GM21825 (cell line): Measurements from ENCODE around the gene TPM3.
"Not testable (repeated sequence)": the region's sequence is repeated elsewhere in the genome, so short reads cannot be mapped to it uniquely, and the experiment has no call there.

ENCODE experiments used
- ATAC-seq: cut with Tn5 transposase; IDR thresholded peaks from one replicate; pipeline ENCODE4 v1.9.1; 2021; ENCODE audit warnings: mild to moderate bottlenecking, moderate library complexity; ENCODE audit not compliant: unreplicated experiment

TPM3 gene

DNA sequence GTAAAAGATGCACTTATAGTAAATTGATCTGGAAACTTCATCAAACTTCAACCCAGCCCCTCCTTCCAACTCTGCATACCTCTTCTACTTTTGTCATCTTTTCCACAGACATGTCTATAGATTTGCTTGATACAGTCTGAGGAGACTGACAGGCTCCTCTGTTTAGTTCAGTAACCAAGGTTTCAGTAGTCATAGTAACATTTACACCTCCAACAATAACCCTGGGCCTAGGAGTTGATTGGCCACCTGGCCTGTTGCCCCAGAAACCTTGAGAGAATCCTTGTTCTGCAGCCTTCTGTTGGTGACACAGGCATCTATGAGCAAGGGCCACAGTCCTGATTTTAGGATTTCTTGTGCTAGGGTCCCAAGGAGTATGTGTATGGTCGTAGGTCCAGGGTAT, 14.3 kb upstream of the TPM3 start, which contains the start of gene CFAP141:
Gene CFAP141 (minus strand): TSS at position 138 of the 400 bp plus-strand sequence. CDS start 26 bp downstream, at position 112.
- no peak for ATAC-seq

- not testable (repeated sequence) for ATAC-seq
Measured at GRCh38 chr1:154205778-154206177, 13.9 kb upstream of the TPM3 start.

DNA sequence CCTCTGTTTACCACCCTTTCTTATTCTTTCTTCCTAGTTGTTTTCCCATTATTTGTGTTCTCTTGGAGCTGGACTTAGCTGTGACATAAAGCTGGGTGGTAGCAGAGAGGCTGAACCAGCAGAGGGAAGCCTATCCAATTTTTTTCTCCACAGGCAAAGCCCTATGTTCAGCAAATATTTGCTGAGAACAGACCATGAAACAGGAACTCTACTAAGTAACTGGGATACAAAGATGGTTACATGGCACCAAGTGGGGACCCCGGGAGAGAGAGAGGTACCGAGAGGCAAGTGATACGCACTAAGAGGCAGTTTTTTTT, 7.6 kb upstream of the TPM3 start:
- no peak for ATAC-seq

DNA sequence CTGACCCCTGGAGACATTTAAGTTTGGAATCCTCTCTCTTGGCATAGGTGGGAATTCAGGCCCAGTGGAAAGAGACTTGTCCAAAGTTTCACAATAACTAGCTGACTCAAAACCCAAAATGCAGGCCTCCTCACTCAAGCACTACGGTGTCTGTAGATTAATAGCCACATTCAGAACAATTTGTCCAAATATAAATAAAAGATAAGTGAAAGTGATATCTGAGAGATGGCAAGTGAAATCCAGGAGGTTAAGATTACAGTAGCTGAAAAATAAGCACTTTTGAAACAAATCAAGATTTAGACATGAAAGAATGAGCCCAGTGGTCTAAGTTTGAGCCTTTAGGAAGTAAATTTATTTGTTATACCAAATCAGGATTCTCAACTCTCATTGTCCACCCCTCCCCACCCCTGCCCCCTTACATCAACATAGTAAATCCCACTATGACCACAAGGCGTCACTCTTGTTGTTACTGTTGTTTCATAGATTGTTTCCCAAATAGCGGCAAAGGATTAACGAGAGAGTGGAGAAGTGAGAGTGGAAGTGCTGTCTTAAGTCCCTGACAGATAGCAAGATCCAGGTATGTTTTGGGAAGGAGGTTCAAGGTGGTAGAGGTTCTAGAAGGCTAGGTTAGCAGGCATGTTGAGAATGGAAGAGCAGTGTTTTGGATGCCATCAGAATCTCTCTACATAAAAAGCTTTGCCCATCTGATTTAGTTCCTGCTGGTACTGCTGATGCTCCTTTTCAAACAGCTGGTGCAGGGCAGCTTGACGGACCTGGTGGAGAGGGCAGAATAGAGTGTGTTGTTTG, 7.1 kb upstream of the TPM3 start:
- no peak for ATAC-seq

GRCh38 chr1:154193821-154194220, 1.9 kb upstream of the TPM3 start:
- ATAC-seq, result no peak

GRCh38 chr1:154192476-154192875, 576 bp upstream of the TPM3 start:
- no peak for ATAC-seq

- no peak for ATAC-seq
Measured at GRCh38 chr1:154190550-154190949, 1.4 kb downstream of the TPM3 start.

- ATAC-seq, result no peak
Measured at GRCh38 chr1:154186852-154187501, 4.9 kb downstream of the TPM3 start.

DNA sequence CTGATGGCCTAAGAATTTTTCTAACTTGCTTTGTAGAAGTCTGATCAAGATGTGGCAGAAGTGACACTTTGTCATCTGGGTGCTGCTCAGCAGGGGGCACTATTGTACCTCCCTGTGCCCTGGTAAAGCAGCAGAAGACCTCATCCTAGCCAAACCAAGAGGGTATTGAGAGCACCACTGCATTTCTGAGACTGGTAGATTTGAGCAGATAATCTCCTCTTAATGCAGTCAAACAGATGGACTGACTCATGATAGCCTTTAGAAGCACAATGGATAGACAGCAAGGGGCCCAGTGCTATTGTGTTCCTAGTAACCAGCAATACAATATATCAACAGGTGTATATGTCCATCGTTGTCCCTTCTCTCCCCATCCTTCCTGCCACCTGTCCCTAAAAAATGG, 5.7 kb downstream of the TPM3 start:
- no peak for ATAC-seq

DNA sequence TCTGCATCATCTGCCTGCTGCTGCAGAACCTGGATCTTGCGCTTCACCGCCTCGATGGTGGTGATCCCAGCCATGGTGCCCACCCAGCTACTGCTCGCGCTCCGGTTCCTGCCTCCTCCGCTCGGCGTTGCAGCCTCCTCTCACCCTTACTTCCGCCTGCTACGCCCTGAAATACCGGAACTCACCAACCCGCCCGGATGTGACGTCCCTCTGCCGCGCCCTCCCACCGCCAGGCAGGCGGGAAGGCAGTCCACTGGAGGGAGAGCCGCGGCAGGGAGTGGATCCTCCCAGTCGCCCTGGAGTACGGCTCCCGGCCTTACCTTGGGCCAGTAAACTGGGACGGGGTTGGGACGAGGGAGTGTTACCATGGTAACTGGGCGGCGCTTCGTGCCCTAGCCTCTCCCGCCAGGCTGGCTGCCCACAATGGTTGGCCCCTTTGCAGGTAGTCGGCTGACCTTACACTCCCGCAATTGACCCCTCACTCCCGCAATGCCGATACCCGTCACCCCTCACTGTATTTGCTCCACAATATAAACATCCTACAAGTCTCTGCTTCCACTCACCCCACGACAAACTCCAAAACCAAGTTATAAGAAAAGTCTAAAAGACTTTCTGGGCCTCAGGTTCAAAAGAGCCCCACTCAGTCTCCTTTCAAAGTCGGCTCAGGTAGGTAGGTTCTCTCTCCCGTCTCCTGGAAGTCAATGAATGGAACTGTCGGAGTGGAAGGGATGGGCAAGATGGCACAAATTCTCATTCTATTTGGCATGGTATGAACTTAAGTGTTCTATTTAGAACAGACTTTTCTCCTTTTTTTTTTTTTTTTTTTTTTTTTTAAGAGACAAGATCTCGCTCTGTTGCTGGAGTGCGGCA, 8.6 kb downstream of the TPM3 start:
- peak; percentile 68 for ATAC-seq

GRCh38 chr1:154182344-154183045, 9.4 kb downstream of the TPM3 start:
- peak; percentile 54 for ATAC-seq

DNA sequence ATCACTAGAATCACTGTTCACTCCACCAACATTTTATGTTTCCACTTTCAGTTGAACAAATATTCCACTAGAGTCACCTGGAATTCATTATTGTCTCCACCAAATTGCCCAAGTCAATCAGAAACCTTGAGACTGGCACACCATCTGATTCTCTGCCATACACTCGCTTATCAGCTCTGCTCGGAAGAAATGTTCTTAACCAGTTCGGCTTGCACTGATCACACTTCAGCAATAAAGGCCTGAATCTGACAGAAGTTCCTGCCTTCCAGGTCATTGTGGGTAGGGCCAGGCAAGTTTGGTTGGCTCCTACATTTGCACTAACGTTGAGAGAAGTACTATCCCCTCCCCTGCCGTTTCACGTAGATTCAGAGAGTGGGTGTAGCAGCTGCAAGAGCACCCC, 10.0 kb downstream of the TPM3 start:
- ATAC-seq, result no peak

- no peak for ATAC-seq
Measured at GRCh38 chr1:154179946-154180687, 11.8 kb downstream of the TPM3 start.

DNA sequence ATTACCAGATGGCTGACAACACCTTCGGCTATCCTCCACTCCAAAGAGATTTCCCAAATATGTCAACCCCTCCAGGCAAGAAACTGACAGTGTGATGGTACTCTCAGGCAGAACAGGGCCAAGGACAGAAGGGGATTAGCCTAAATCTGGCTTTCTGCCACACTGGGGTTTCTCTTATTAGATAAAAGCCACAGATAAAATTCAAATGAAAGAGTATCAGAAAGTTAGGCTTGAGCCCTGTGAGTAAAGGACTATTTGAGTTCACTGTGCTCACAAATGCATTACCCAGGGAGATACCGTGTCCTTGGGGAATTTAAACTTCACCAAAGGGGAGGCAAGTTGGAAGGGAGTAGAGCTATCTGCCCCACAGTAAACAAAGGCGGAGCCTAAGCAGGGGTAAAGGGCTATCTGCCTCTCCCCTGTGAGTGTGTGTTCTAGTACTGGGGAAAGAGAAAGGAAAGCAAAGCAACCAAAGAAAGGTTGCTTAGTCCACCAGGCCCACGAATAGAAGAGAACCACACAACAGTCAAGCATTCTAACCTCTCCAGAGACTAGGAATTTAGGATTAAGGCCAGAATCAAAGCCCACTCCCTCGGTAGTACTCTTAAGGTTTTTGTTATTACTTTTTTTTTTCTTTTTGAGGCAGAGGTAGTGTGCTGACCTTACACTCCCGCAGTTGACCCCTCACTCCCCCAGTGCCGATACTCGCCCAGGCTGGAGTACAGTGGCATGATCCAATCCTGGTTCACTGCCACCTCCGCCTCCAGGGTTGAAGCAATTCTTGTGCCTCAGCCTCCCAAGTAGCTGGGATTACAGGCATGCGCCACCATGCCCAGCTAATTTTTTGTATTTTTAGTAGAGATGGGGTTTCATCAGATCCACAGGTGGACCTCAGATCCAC, 12.7 kb downstream of the TPM3 start:
- no peak for ATAC-seq

DNA sequence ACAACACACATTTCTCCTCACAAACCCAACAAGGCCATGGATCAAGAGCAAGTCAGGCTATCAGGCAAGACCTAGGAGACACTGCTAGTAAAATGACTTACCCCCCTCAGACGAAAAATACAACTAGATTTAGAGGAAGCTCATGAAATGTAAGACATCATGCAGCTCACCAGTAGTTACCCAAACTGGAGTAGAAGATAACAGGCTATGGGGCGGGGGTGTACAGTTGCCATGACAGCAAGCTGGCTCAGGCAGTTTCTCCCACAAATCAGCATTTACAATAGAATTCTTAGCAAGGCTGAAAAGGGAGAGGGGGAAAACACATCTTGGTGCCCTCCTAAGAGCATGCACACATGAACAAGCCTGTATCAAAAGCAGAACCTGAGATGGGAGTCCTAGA, 13.9 kb downstream of the TPM3 start:
- no peak for ATAC-seq

DNA sequence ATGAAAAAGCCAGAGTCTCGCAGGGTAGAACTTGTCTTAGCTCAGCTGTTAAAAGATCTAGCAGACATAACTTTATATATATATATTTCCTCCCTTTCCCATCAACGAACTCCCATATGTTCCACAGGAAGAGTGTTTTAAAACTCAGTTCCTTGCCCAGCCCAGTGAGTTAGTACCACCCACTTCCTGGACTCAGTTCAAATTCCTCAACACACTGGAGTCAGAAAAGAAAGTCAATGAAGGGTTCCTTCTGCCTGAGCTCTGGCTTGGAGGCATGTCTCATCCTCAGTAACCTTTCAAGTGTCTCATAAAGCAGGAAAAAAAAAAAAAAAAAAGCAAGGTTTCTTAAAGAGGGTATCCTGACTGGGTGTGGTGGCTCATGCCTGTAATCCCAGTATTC, 15.6 kb downstream of the TPM3 start:
- ATAC-seq, result no peak

DNA sequence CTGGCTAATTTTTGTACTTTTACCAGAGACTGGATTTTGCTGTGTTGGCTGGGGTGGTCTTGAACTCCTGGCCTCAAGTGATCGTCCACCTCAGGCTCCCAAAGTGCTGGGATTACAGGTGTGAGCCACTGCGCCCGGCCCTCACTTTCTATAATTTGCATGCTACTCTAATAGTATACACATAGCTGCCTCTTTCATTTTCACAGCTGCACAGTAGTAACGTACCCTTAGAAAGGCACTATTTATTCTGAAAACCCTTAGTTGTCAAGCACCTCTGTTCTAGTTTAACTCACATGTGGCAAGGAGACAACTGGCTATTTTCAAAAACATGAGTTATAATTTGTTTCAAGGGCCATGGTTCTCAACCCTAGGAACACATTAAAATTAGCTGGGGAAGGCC, 17.2 kb downstream of the TPM3 start:
- no peak for ATAC-seq

DNA sequence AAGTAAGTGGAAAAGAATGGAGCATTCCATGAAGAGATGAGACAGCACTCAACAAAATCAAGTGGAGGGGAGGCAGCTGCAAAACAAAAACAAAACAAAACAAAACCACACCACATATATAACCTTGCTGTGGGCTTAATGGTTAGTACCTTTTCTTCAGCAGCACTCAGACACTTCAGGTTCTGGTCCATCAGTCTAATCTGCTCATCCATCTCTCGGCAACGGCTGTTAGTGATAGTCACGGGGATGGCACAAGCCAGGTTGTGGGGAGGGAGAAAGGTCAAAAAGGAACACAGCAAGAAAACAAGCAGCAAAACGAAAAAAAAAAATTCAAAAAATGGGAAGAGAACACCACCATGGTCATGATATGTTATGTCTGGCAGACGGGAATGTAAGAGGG, 20.0 kb downstream of the TPM3 start:
- ATAC-seq, result no peak

DNA sequence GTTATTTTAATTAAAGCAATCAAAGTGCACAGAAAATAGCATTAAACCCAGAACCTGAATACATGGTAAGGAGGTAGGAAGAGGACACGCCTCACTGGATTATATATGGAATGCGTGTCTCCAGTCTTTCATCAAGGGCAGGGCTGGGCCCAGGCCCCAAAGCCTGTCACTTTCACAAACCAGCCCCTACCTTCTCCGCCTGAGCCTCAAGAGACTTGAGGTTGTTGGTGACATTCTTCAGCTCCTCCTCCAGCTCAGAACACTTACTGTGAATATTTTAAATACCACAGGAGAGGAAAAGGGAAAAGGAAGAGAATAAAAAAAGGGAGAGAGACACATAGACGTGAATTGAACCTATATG, 20.7 kb downstream of the TPM3 start:
- no peak for ATAC-seq
